A673 (cell line): ENCODE measurements around the gene PROC. TPM values are rescaled to one million over a fixed set of nuclear protein-coding genes. Genes with fewer than 3 reads are reported as not detected.

ENCODE experiments used
- BruUV-seq: library from RNA; stranded (reverse); fragments of 400-500 nt; replicated peaks from 2 replicates; lab custom pipeline; 2021; lab: Mats Ljungman, UMichigan
- CTCF ChIA-PET: fragments of 300-600 bp; sonication (Branson Sonifier 250); formaldehyde crosslinking; loops from one replicate; lab custom pipeline; 2022; ENCODE audit warnings: antibody characterized with exemption; lab: Charles Lee
- POLR2A ChIA-PET: fragments of 300-600 bp; sonication (Branson Sonifier 250); formaldehyde crosslinking; loops from one replicate; lab custom pipeline; 2022; ENCODE audit warnings: antibody characterized with exemption; ENCODE audit not compliant: low non-redundant PET; lab: Charles Lee
- DNase-seq: peaks from one replicate; pipeline ENCODE4 v3.0.0-alpha.2; 2015; ENCODE audit warnings: low spot score
- H3K27ac ChIP-seq: fragments of 200-600 bp; sonication (generic); 2 replicates; pipeline ENCODE4 v1.5.1; 2016; ENCODE audit warnings: mixed run types, low read depth, mild to moderate bottlenecking, mixed read lengths, antibody characterized with exemption, low read length; ENCODE audit not compliant: poor library complexity, severe bottlenecking
- H3K27me3 ChIP-seq: fragments of 200-600 bp; sonication (generic); replicated peaks from 2 replicates; pipeline ENCODE4 v1.6.1; 2017; ENCODE audit warnings: mixed run types, low read depth, mild to moderate bottlenecking, mixed read lengths, antibody characterized with exemption, low read length; ENCODE audit not compliant: insufficient read depth, poor library complexity
- H3K36me3 ChIP-seq: fragments of 200-600 bp; sonication (generic); 2 replicates; pipeline ENCODE4 v1.6.1; 2016; ENCODE audit warnings: mixed run types, mild to moderate bottlenecking, mixed read lengths, antibody characterized with exemption, low read length; ENCODE audit not compliant: insufficient read depth, poor library complexity, severe bottlenecking
- H3K4me1 ChIP-seq: fragments of 200-600 bp; sonication (generic); 2 replicates; pipeline ENCODE4 v1.6.1; 2017; ENCODE audit warnings: mixed run types, mild to moderate bottlenecking, mixed read lengths, antibody characterized with exemption, low read length; ENCODE audit not compliant: insufficient read depth, poor library complexity, severe bottlenecking
- H3K4me3 ChIP-seq: fragments of 200-600 bp; sonication (generic); 2 replicates; pipeline ENCODE4 v1.5.1; 2016; ENCODE audit warnings: low read depth, mixed run types, mild to moderate bottlenecking, mixed read lengths, low read length; ENCODE audit not compliant: poor library complexity, severe bottlenecking
- H3K9me3 ChIP-seq: fragments of 200-600 bp; sonication (generic); 2 replicates; pipeline ENCODE4 v1.6.1; 2016; ENCODE audit warnings: mixed run types, low read depth, mild to moderate bottlenecking, mixed read lengths, antibody characterized with exemption, low read length; ENCODE audit not compliant: poor library complexity, severe bottlenecking
- CTCF ChIP-seq: fragments of 300-800, 200-600 bp; sonication (generic); conservative IDR thresholded peaks from 2 replicates; pipeline ENCODE4 v1.5.1; 2017; ENCODE audit warnings: low read depth, mild to moderate bottlenecking, antibody characterized with exemption, low read length, moderate library complexity, mixed read lengths
- EZH2 ChIP-seq: fragments of 200-600 bp; sonication (generic); IDR thresholded peaks from 2 replicates; pipeline ENCODE4 v1.6.1; 2017; ENCODE audit warnings: borderline replicate concordance, low read depth, mild to moderate bottlenecking, mixed read lengths, antibody characterized with exemption, low read length; ENCODE audit not compliant: poor library complexity, severe bottlenecking
- intact Hi-C: fragments of 100-400 bp; cut with micrococcal nuclease; formaldehyde crosslinking; loops from one replicate; pipeline ENCODE4 v1.10.0; 2022; ENCODE audit not compliant: unreplicated experiment
- total RNA-seq: library from RNA; stranded (reverse); gene quantifications from 2 replicates; pipeline ENCODE4 v1.2.3, GENCODE V29; 2021

The PROC gene
- total RNA-seq, 1 experiment from 2014 or later: not detected

- CTCF ChIA-PET: interaction anchor here (0.6 to 0.8 kb wide), 2 partner anchors 24 to 222 kb away, joined by 3 to 9 read pairs; no protein-coding TSS in a partner anchor
- H3K27me3 ChIP-seq: no peaks in the 10 kb centered on the region
- H3K4me1 ChIP-seq: peaks cover 14% of the 10 kb centered on the region
- peak; percentile 67 for DNase-seq
- no TSS peak for BruUV-seq
- no peaks in the 10 kb centered on the region for H3K9me3 ChIP-seq
- TF ChIP-seq CTCF (no peak), EZH2 (no peak)
- no peaks in the 10 kb centered on the region for H3K36me3 ChIP-seq
- intact Hi-C loops: no loop called here
- H3K27ac ChIP-seq: no peak overlapping the region
- POLR2A ChIA-PET: no interaction called here
- no peak overlapping the region for H3K4me3 ChIP-seq
These were observed 1.3 kb downstream of the PROC start for GRCh38 chr2:127419448-127420038.

- no TSS peak for BruUV-seq
- DNase-seq: no peak
- intact Hi-C loops: no loop called here
- Histone ChIP-seq H3K4me1 (peaks cover 11% of the 10 kb centered on the region), H3K4me3 (no peak overlapping the region), H3K36me3 (no peaks in the 10 kb centered on the region), H3K27ac (no peak overlapping the region), H3K9me3 (no peaks in the 10 kb centered on the region), H3K27me3 (no peaks in the 10 kb centered on the region)
- TF ChIP-seq EZH2 (no peak), CTCF (no peak)
- ChIA-PET CTCF (interaction anchor here (0.8 kb wide), 1 partner anchor 223 kb away, joined by 3 read pairs; no protein-coding TSS in a partner anchor), POLR2A (no interaction called here)
These were observed 2.0 kb downstream of the PROC start for GRCh38 chr2:127420039-127420864.

- Histone ChIP-seq H3K4me1 (peaks cover 11% of the 10 kb centered on the region), H3K9me3 (no peaks in the 10 kb centered on the region), H3K27ac (no peak overlapping the region), H3K27me3 (no peaks in the 10 kb centered on the region), H3K4me3 (no peak overlapping the region), H3K36me3 (no peaks in the 10 kb centered on the region)
- ChIA-PET CTCF (no interaction called here), POLR2A (no interaction called here)
- no TSS peak for BruUV-seq
- TF ChIP-seq EZH2 (no peak), CTCF (no peak)
- intact Hi-C loops: no loop called here
- no peak for DNase-seq
These were observed 3.0 kb downstream of the PROC start for GRCh38 chr2:127421116-127421800.
